GM19023 (cell line): ENCODE data around the gene MCF2L.

Experiments used
- ATAC-seq: cut with Tn5 transposase; IDR thresholded peaks from one replicate; pipeline ENCODE4 v1.9.1; 2021; ENCODE audit warnings: mild to moderate bottlenecking, moderate library complexity; ENCODE audit not compliant: unreplicated experiment

Gene MCF2L

DNA sequence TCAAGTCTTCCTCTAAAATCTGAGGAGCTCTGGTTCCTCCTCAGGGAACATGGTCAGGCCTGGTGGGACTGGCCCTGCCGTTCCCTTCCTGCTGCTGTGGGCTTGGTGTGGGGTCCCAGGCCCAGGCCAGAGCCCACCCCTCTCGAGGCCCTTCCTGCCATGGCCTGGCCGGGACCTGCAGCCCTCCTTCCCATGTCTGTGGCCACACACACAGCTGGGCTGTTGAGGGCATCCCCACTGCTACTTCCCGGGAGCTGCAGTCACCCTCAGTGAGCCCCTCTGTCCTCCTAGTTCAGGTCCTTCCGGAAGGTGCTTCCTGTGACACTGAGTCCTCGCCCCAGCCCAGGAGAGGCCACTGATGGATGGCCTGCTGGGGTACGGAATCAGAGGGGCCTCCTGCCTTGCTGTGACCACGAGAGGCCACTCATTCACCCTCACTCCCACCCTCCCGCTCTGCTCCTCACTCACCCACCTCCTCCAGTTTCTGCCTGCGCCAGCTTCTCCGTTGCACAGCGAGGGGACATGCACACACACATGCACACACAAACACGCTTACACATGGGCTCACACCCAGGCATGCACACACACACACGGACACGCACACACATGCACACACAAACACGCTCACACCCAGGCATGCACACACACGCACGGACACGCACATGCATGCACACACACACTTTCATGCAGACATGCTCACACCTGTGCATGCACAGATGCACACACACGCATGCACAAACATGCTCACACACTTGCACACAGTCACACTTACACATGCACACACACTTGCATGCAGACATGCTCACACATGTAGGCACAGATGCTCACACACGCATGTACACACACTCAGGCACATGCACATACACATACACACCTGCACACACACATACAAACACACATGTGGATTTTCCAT is 7.3 kb upstream of the MCF2L start:
- no peak for ATAC-seq

DNA sequence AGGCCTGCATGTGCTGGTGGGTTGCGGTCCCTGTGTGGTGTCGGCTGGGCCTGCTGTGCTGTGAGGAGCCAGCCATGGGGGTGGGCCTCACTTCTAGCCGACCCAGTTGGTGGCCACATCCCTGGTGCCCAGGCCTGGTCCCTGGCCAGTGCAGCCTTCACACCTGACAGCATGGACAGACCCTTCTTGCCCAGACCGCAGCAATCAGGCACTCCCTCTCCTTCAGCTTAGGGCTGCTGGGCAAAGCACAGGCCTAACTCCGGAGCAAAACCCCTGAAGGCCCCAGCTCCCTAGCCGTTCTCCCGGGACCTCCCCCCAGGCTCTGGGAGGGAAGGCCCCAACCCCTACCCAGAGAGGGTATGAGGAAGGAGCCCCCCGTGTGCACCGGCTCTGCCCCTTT is 6.6 kb upstream of the MCF2L start:
- ATAC-seq = no peak

DNA sequence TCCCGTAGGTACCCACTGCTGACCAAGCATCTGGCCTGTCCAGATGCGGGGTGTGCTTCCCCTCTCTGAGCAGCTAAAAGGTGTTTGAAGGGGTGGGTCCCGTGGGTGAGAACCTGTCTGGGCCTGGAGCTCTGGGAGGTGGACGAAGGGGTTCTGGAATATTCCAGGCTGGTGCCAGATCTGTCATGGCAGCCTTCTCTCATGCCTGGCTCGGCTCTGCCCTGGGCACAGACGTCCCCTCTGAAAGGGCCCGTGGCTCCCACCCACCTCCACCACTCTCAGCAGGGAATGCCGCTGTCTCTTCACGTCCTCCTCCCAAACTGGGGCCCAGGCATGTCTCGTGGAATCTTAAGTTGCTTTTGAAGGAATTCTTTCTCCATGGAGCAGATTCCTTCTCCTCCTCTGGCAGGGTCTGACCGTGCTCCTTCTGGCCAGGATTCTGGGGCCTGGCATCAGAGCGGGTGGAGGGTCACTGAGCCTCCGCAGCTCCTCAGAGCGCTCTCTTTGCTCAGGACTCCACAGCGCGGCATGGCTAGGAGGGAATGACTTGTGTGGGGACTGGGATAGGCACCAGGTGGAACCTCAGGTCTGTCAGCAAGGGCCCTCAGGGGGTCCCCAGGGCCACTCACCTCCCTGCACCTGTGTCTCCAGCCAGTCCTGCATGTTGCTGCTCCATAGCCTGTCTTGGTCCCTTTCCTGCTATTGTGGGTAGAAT is 5.9 kb upstream of the MCF2L start:
- no peak for ATAC-seq

DNA sequence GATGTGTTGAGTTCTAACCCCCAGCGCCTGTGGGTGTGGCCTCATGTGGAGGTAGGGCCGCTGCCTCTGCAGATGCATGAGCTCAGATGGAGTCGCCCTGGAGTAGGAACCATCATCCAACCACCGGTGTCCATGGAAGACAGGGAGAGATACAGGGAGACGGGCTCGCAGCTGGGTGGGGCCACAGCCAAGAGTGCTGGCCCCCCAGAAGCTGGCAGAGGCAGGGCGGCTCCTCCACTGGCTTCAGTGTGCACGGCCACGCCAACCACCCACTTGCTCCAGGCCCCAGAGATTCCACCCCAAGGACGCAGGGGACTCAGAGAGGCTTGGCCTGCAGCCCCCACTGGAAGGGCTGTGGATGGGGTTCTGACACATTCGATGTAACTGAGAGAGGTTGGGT is 5.4 kb upstream of the MCF2L start:
- no peak for ATAC-seq

DNA sequence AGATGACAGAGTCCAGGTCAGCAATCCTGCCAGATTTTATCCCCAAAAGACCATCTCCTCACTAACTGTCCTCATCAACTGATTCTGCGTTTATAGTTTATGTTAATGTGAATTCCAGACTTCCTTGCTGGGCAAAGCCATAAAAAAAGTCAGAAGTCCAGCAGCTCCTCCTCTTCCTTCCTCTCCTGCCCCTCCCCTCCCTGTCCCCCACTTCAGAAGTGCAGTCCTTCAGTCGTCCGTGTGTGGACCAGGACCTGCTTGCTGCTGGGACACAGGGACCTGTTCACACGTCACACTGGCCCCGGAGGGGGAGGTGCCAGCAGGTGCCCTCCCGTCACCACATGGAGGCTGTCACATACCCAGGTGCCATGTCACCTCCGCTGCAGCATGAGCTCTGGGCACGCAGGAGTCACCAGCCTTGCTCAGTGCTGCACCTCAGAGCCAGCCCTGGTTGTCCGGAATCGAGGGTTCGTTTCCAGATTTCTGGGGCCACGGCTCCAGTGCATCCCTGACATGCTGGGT is 4.0 kb upstream of the MCF2L start:
- ATAC-seq = no peak

DNA sequence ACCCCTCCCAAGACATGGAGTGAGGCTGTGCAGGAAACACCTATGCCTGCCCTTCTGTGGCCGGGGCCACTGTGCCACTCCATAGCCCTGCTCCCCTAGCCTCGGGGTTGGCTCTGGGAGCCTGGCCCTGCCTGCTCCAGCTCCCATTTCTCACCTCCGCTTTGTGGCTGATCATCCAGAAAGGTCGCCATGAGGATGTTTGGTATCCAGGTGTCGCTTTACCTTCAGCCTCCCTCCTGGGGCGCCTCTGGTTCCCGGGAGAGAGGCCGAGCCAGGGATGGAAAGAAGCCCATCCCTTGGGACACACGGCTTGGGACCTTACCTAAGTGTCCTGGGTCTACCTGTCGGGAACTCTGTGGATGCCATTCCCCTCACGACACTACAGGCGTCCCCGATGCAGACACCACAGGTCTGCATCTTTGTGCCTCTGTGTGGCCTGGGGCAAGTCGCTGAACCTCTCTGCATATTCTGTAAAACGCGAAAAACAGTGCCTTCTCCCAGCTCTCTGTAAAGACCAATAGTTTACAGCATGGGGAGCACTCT is 3.4 kb upstream of the MCF2L start:
- ATAC-seq = no peak

DNA sequence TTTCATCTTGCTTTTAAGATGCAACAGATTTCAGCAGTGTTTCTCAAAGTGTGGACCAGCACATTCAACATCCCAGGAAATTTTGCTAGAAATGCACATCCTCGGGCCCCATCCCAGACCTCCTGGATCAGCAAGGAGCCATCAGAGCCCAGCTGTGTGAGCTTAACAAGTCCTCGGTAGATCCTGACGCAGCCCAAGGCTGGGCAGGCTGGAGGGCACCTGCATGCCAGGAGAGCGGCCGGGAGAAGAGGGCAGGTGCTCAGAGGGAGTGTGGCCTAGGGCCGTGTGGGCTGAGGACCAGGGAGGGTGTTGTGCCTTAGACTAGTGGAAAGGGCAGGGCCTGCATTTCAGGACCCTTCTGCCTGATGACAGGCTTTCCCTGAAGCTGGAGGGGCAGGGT is 2.2 kb upstream of the MCF2L start:
- ATAC-seq = no peak

DNA sequence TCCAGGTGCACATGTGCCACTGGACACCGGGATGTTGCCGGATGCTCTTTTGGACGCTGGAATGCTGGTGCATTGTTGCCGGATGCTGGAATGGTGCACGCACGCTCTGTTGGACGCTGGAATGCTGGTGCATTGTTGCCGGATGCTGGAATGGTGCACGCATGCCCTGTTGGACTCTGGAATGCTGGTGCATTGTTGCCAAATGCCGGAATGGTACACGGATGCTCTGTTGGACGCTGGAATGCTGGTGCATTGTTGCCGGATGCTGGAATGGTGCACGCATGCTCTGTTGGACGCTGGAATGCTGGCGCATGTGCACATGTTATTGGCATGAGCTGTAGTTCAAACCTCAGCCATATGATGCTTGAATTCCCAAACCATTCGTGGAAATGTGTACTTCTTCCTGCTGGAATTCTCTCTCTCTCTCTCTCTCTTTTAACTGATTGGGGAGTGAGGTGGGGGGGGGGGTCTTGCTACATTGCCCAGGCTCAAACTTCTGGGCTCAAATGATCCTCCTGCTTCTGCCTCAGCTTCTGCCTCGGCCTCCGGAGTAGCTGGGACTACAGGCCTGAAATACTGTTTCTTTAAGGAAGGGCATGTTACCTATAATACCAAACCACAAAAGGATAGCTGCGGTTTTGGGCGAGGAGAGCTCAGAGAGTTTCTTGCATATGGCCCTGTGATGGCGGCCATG is 1.2 kb upstream of the MCF2L start:
- no peak for ATAC-seq

DNA sequence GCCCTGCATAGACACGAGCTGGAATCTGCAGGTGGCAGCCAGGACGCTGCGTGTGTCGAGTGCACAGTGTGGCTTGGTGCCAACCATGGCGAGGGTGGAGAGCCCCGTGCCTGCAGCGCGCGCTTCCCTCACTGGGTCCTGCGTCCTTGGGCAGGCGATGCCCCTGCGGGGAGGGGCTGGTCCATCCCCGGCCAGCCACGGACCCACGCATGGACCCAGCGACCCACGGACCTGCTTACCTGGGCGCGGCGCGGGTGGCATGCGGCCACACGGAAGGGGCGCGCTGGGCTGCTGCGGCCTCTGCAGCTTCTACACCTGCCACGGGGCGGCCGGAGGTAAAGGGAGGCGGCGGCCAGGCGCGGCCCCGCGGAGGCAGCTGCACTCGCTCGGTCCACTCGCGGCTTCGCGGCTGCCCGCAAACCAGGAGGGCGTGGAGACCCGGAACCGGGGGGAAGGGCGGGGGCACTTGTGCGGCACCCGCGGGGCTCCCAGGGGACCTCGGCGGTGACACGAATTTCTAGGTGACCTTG is 569 bp upstream of the MCF2L start:
- ATAC-seq = no peak

DNA sequence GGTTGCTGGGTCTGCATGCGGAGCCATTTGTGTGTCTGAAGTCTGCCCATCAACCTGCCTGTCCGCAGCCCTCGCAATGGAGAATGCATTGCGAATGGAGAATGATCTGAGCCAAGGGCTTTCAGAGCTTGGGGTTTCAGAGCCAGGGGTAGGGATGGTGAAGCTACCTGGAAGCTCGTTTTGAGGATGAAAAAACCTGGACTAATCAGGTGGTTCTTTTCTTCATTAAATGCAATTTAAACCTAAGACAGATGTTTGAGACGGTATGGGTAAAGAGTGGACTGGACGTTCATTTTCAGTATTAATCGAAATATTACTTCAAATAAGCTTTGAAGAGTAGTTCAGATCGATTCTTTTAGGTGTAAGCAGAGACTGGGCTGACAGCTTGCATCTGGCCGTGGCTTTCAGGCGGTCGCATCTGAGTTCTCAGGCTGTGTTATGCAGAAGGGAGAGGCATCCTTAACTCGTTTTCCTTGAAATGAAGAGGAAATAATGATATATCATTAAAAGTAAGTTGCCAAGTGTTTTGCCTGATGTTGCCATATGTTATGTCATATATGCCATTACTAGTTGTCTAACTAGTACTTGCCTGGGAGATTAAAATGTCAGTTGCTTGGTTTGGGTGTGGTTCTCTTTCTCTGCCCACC is 801 bp downstream of the MCF2L start:
- no peak for ATAC-seq

DNA sequence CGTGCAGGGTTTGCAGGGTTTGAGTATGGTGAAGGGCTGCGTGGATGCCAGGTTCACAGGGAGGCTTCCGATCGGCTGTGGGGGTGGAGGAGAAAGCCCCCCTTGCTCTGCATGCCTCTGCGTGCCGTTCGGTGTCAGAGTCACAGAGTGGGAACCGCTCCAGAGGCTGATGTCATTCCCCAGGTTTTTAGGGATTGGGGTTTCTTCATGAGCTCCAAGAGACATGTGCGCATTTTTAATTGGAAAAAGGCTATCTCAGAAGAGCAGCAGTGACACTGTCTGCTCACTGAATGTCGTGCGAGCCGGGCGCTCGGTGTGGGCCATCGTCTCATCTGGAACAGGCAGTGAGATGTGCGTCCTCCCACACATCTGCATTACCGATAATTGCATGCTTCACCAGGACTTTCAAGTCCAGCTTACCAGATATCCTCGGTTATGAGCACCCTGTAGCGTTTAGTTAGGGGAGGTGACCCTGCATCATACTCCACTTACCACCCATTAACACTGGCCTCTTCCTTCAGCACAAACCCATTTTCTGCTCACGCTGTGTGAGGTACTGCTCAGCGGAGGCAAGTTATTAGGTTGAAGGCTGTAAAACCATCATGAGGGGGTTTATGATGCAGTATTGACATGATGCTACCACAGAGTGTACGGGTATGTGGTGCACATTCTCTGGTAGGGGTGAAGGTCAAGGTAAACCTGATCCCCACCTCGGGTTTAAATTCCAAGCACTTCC is 1.7 kb downstream of the MCF2L start:
- ATAC-seq = no peak

DNA sequence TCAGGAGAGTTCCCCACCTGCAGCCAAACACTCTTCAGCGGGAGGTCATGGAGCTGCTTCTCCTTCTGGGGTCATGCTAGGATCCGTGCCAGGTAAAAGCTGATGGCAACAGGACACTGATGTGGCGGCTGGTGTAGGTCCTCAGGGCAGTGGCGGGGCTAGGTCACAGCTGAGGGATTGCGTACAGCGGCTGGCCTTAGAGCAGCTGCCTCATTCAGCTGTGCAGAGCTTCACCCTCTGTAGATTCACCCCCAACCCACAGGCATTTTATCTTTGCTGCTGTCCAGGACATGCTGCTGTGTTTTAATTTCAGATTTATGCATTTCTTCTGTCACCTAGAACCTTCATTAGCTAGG is 2.3 kb downstream of the MCF2L start:
- ATAC-seq = no peak

DNA sequence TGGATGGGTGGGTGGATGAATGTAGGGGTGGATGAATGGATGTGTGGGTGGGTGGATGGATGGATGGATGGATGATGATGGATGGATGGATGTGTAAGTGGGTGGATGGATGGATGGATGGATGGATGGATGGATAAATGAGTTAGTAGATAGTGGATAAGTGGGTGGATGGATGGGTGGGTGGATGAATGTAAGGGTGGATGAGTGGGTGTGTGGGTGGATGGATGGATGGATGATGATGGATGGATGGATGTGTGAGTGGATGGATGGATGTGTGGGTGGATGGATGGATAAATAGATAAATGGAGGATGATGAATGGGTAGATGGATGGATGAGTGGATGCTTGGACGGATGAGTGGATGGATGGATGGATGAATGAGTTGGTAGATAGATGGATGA is 3.2 kb downstream of the MCF2L start:
- no peak for ATAC-seq

DNA sequence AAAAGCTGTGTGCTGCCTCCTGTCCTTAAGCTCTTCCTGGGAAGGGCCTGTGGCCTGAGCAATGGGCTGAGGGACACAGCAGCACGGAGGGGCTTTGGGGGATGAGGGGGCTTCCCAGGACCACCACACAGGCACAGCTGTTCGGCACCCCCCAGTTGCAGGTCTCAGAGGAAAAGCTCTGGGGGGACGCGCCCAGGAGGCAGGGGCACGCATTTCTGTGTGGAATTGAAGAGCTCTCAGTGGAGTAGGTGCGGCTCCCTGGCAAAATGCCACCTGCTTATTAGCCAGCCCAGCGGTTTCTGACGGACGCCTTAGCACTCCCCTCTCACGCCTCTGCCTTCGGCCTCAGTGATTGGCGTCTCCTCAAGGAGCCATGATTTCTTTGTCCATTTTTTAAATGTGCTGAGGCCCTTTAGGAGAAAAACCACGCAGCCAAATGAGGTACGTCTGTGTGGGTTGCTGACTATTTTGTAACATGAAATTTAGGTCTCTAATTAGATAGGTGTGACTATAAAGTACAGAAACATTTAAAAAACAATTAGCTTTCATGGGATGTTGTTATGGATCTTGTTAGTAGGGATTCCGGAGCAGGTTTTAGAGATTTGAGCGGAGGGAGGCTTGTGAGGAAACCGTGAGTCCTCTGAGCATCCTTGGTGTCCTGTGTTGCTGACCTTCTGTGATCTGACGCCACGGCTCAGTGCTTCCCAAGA is 4.0 kb downstream of the MCF2L start:
- ATAC-seq = no peak

DNA sequence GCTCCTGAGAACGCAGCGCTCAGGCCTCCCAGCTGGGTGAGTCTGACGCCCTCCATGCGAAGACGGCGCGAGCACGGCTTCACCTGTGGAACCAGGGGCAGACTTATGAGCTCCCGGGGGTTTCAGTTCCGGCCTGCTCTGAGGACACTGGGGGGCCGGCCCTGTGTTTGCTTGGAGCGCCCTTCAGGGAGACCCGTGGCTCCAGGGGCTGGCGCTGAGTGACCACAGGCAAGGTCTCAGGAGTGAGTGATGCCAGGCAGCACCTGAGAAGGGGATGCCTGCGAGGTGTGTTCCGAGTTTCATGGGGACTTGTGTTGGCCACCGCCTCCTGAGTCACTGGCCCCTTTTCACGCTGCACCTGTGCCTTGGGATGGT is 4.5 kb downstream of the MCF2L start:
- ATAC-seq = no peak

DNA sequence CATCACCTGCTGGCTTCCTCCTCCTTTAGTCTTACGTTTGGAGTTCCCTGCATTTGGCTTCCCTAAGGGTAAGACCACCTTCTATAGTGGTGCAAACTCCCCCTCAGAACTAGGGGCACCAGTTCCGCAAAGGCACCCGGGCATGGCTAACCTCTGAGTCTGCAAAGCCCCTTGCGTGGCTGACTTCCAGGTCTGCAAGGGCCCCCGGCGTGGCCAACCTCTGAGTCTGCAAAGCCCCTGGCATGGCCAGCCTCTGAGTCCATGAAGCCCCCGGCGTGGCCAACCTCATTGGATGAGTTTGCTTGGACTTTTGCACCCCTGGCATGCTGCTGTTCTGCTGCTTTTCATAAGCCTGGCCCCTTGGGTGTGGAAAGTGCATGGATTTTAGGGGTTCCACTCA is 5.1 kb downstream of the MCF2L start:
- ATAC-seq = no peak

DNA sequence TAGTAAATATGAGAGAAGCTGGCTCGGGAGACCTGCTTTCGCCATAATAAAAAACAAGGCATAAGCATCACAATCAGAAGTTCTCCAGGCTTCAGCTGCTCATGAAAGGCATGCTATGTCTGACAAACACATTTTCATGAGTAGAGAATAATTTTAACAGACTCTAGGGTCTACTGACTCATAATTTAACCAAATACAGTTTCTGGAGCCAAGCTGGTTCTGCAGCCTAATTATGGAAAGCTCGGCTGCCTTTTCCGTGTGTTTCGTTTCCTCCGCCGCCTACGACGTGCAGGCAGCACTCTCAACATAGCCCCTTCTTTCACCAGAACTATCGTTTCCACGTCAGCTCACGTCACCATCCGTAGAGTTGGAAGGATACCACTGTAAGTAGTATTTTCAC is 5.7 kb downstream of the MCF2L start:
- no peak for ATAC-seq

DNA sequence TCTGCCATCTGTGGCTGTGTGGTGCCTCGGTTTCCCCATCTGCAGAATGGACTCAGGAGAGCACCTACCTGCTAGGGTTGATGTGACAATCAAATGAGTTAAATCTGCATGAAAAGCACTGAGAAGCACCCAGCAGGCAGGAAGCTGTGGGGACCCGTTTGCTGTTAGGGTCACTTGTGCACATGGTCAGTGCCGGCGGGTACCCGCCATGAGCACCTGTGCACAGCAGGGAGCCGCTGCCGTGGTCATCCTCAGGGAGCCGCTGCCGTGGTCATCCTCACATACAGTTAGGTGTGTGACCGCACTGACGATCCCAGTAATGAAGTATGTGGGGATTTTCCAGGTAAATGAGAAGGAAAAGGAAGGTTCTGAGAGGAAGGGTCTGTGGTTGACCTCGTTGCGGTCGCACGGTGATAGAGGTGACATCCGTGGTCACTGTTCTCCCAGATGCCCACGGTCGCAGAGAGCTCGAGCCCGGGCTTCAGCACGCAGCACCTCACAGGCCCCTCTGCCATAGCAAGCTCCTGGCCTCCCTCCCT is 6.5 kb downstream of the MCF2L start:
- ATAC-seq = no peak

DNA sequence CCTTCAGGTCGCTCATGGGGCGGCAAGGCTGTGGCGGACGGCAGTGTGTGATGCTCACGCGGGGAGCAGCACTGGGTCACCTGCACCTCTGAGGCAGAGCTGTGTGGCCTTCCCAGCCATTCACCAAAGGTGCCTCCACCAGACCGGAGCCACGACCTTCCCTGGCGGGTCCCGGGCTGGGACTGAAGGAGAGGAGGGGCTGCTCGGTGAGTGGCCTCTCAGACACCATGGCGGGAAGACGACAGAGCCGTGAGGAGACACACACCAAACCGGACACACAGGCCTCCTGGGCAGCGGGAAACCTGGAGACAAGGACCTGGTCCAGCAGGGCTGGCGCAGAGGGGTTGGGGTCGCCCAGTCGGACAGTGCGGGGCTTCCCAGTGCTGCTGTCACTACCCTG is 7.5 kb downstream of the MCF2L start:
- ATAC-seq = no peak
